PC-3 (cell line): ENCODE data around the gene FUT2. TPM values are rescaled to one million over a fixed set of nuclear protein-coding genes. Genes with fewer than 3 reads are reported as not detected.

Experiments used
- ATAC-seq: fragments of 200-7000 bp; cut with Tn5 transposase; 2 replicates; pipeline ENCODE4 v1.9.1; 2020; ENCODE audit warnings: mild to moderate bottlenecking, moderate library complexity
- BruUV-seq: library from RNA; stranded (reverse); fragments of 400-500 nt; replicated peaks from 2 replicates; lab custom pipeline; 2021; lab: Mats Ljungman, UMichigan
- CTCF ChIA-PET: fragments of 300-600 bp; sonication (Branson Sonifier 250); formaldehyde crosslinking; loops from one replicate; lab custom pipeline; 2022; ENCODE audit warnings: antibody characterized with exemption; lab: Charles Lee
- POLR2A ChIA-PET: fragments of 300-600 bp; sonication (Branson Sonifier 250); formaldehyde crosslinking; loops from one replicate; lab custom pipeline; 2022; ENCODE audit warnings: antibody characterized with exemption; ENCODE audit not compliant: unreplicated experiment; lab: Charles Lee
- DNase-seq: peaks from one replicate; pipeline ENCODE4 v3.0.0-alpha.2; 2015
- H2AFZ ChIP-seq: fragments of 300-600 bp; sonication (generic); 2 replicates; pipeline ENCODE4 v1.6.0; 2016; ENCODE audit warnings: antibody characterized with exemption, low read length
- H3F3A ChIP-seq: fragments of 300-600 bp; sonication (generic); one replicate; pipeline ENCODE4 v1.6.0; 2017; ENCODE audit warnings: antibody characterized with exemption, low read length, control low read depth, mild to moderate bottlenecking; ENCODE audit not compliant: unreplicated experiment
- H3K27ac ChIP-seq: fragments of 300-600 bp; sonication (generic); 2 replicates; pipeline ENCODE4 v1.5.1; 2016; ENCODE audit warnings: mild to moderate bottlenecking, low read length
- H3K27me3 ChIP-seq: fragments of 300-600 bp; sonication (generic); 2 replicates; pipeline ENCODE4 v1.6.1; 2016; ENCODE audit warnings: low read length, mixed read lengths
- H3K36me3 ChIP-seq: fragments of 300-600 bp; sonication (generic); 2 replicates; pipeline ENCODE4 v1.6.1; 2016; ENCODE audit warnings: low read depth, mixed run types, low read length, mixed read lengths
- H3K4me1 ChIP-seq: fragments of 300-600 bp; sonication (generic); 2 replicates; pipeline ENCODE4 v1.5.1; 2016; ENCODE audit warnings: low read length; ENCODE audit not compliant: insufficient read depth
- H3K4me2 ChIP-seq: fragments of 300-600 bp; sonication (generic); 2 replicates; pipeline ENCODE4 v1.6.0; 2016; ENCODE audit warnings: low read length
- H3K4me3 ChIP-seq: fragments of 300-600 bp; sonication (generic); 2 replicates; pipeline ENCODE4 v1.5.1; 2016; ENCODE audit warnings: mild to moderate bottlenecking, low read length, mixed read lengths
- H3K79me2 ChIP-seq: fragments of 300-600 bp; sonication (generic); 2 replicates; pipeline ENCODE4 v1.6.1; 2017; ENCODE audit warnings: low read length, mixed read lengths
- H3K9ac ChIP-seq: fragments of 300-600 bp; sonication (generic); 2 replicates; pipeline ENCODE4 v1.6.0; 2016; ENCODE audit warnings: mild to moderate bottlenecking, low read length
- H3K9me2 ChIP-seq: fragments of 300-600 bp; sonication (generic); replicated peaks from 2 replicates; pipeline ENCODE4 v1.6.1; 2016; ENCODE audit warnings: mixed run types, low read length, mixed read lengths
- H3K9me3 ChIP-seq: fragments of 300-600 bp; sonication (generic); 2 replicates; pipeline ENCODE4 v1.6.1; 2016; ENCODE audit warnings: low read length, mixed read lengths
- H4K20me1 ChIP-seq: fragments of 300-600 bp; sonication (generic); 2 replicates; pipeline ENCODE4 v1.6.1; 2016; ENCODE audit warnings: low read length, mixed read lengths
- CTCF ChIP-seq: fragments of 300-600 bp; sonication (generic); conservative IDR thresholded peaks from 2 replicates; pipeline ENCODE4 v1.5.1; 2017; ENCODE audit warnings: antibody characterized with exemption, low read depth, mild to moderate bottlenecking, low read length
- EZH2 ChIP-seq: fragments of 300-600 bp; sonication (generic); IDR thresholded peaks from one replicate; pipeline ENCODE4 v1.6.1; 2017; ENCODE audit warnings: antibody characterized with exemption, mild to moderate bottlenecking, low read length; ENCODE audit not compliant: unreplicated experiment
- EZH2phosphoT487 ChIP-seq: fragments of 300-600 bp; sonication (generic); IDR thresholded peaks from 2 replicates; pipeline ENCODE4 v1.6.1; 2018; ENCODE audit warnings: mild to moderate bottlenecking, antibody characterized with exemption, low read length, borderline replicate concordance
- intact Hi-C: fragments of 100-400 bp; cut with micrococcal nuclease; formaldehyde crosslinking; loops from 2 replicates; pipeline ENCODE4 v1.9.0; 2023
- total RNA-seq: library from RNA; depleted of rRNA; stranded (reverse); fragments of >200 nt; gene quantifications from 2 replicates; pipeline ENCODE4 v1.2.3, GENCODE V29; 2014

FUT2 gene
- total RNA-seq, 1 experiment from 2014 or later = 0.69 TPM

- no peaks in the 10 kb centered on the region for H3K9me2 ChIP-seq
- peaks cover 5% of the 10 kb centered on the region; the same call in 1 of the 2 replicates for H3K4me1 ChIP-seq
- intact Hi-C loops = no loop called here
- H3K36me3 ChIP-seq = no peaks in the 10 kb centered on the region; the same call in 1 of the 2 replicates
- H3K27me3 ChIP-seq = no peaks in the 10 kb centered on the region
- H2AFZ ChIP-seq = no peak overlapping the region
- POLR2A ChIA-PET = no interaction called here
- TF ChIP-seq EZH2phosphoT487 (no peak), EZH2 (no peak), CTCF (no peak)
- peaks cover 28% of the 10 kb centered on the region for H3K79me2 ChIP-seq
- no peak overlapping the region for H3K9ac ChIP-seq
- no peak overlapping the region for H3K4me3 ChIP-seq
- ATAC-seq (no peak), DNase-seq (no peak)
- no peaks in the 10 kb centered on the region for H3K9me3 ChIP-seq
- BruUV-seq = no TSS peak
- no peak overlapping the region for H3K27ac ChIP-seq
- H4K20me1 ChIP-seq = no peaks in the 10 kb centered on the region
- H3K4me2 ChIP-seq = no peak overlapping the region
- CTCF ChIA-PET = no interaction called here
- H3F3A ChIP-seq = no peaks in the 10 kb centered on the region
These were observed 54.6 kb downstream of the FUT2 start for GRCh38 chr19:48750351-48750750.

GRCh38 chr19:48750771-48751504, 55.2 kb downstream of the FUT2 start:
- H3K4me2 ChIP-seq = peak overlapping the region; percentile 95
- H3K4me3 ChIP-seq = peak overlapping the region; percentile 95
- H3K79me2 ChIP-seq = peaks cover 28% of the 10 kb centered on the region
- BruUV-seq = no TSS peak
- H3K9ac ChIP-seq = no peak overlapping the region
- no peak overlapping the region for H3K27ac ChIP-seq
- no peaks in the 10 kb centered on the region for H4K20me1 ChIP-seq
- CTCF ChIA-PET = no interaction called here
- no peak for ATAC-seq
- H3K36me3 ChIP-seq = no peaks in the 10 kb centered on the region; the same call in 1 of the 2 replicates
- POLR2A ChIA-PET = no interaction called here
- DNase-seq = no peak
- TF ChIP-seq EZH2 = no peak
- TF ChIP-seq CTCF = no peak
- TF ChIP-seq EZH2phosphoT487 = no peak
- H3K9me2 ChIP-seq = no peaks in the 10 kb centered on the region
- H3F3A ChIP-seq = no peaks in the 10 kb centered on the region
- peaks cover 5% of the 10 kb centered on the region; the same call in 1 of the 2 replicates for H3K4me1 ChIP-seq
- no peaks in the 10 kb centered on the region for H3K27me3 ChIP-seq
- no peak overlapping the region for H2AFZ ChIP-seq
- H3K9me3 ChIP-seq = no peaks in the 10 kb centered on the region
- intact Hi-C loops = no loop called here

GRCh38 chr19:48751845-48752495, 56.2 kb downstream of the FUT2 start:
- CTCF ChIA-PET = no interaction called here
- H3F3A ChIP-seq = no peaks in the 10 kb centered on the region
- peak overlapping the region; percentile 95 for H3K4me2 ChIP-seq
- H3K27me3 ChIP-seq = no peaks in the 10 kb centered on the region
- peaks cover 5% of the 10 kb centered on the region; the same call in 1 of the 2 replicates for H3K4me1 ChIP-seq
- TF ChIP-seq CTCF (no peak), EZH2 (no peak), EZH2phosphoT487 (no peak)
- H3K36me3 ChIP-seq = no peaks in the 10 kb centered on the region; the same call in 1 of the 2 replicates
- POLR2A ChIA-PET = no interaction called here
- H3K9me2 ChIP-seq = no peaks in the 10 kb centered on the region
- peak; percentile 20 for DNase-seq
- TSS peak; percentile 84 for BruUV-seq
- peak overlapping the region; percentile 95 for H3K4me3 ChIP-seq
- peak overlapping the region; percentile 64 for H3K9ac ChIP-seq
- peak overlapping the region; percentile 86 for H2AFZ ChIP-seq
- no peaks in the 10 kb centered on the region for H4K20me1 ChIP-seq
- intact Hi-C loops = no loop called here
- no peaks in the 10 kb centered on the region for H3K9me3 ChIP-seq
- peak overlapping the region; percentile 31 for H3K27ac ChIP-seq
- ATAC-seq = peak; percentile 26
- peaks cover 28% of the 10 kb centered on the region for H3K79me2 ChIP-seq
